A549 (cell line): ENCODE measurements around the gene GOLGA3. TPM values are rescaled to one million over a fixed set of nuclear protein-coding genes. Genes with fewer than 3 reads are reported as not detected.

ENCODE experiments used
- ATAC-seq, 2 experiments: fragments of 200-7000 bp in 1 of 2; fragments of >200 bp in 1 of 2; cut with Nextera tagmentation in 1 of 2; cut with Tn5 transposase in 1 of 2; 3 replicates each; pipeline versions ENCODE4 v1.8.0 to v1.9.1; 2018 to 2020; ENCODE audit warnings: mild to moderate bottlenecking in 1 of 2, moderate library complexity in 1 of 2
- CTCF ChIA-PET: fragments of 300-600 bp; sonication (Branson Sonifier 250); formaldehyde crosslinking; extraction: SDS; loops from one replicate; lab custom pipeline; 2021; ENCODE audit warnings: antibody characterized with exemption, inconsistent platforms; lab: Yijun Ruan, JAX
- POLR2A ChIA-PET: fragments of 350-600 bp; formaldehyde crosslinking; extraction: SDS; loops from one replicate; lab custom pipeline; 2021; ENCODE audit warnings: antibody characterized with exemption, inconsistent platforms; lab: Yijun Ruan, JAX
- DNase-seq, 2 experiments: peaks; one replicate each; pipeline versions ENCODE4 v3.0.0 to v3.0.0-alpha.2; 2011 to 2016; ENCODE audit warnings: low read depth in 1 of 2, low spot score in 1 of 2
- FAIRE-seq: peaks from 2 replicates; lab custom pipeline; 2011; peaks lifted over from hg19 to GRCh38; lab: Jason Lieb, UNC
- H3K27ac ChIP-seq, 2 experiments: fragments of >200 bp; sonication (Bioruptor Twin); formaldehyde crosslinking; 3 replicates each; pipeline ENCODE4 v1.5.1; 2016 to 2017
- H3K4me1 ChIP-seq: fragments of >200 bp; sonication (Bioruptor Twin); formaldehyde crosslinking; 3 replicates; pipeline ENCODE4 v1.6.1; 2016
- H3K4me2 ChIP-seq: fragments of >200 bp; sonication (Bioruptor Twin); formaldehyde crosslinking; 3 replicates; pipeline ENCODE4 v1.6.1; 2016
- H3K4me3 ChIP-seq: fragments of >200 bp; sonication (Bioruptor Twin); formaldehyde crosslinking; 3 replicates; pipeline ENCODE4 v1.5.1; 2016
- H3K9me3 ChIP-seq: fragments of >200 bp; sonication (Bioruptor Twin); formaldehyde crosslinking; 3 replicates; pipeline ENCODE4 v1.6.1; 2016
- BHLHE40 ChIP-seq: IDR thresholded peaks from 2 replicates; pipeline ENCODE4 v1.6.1; 2012; ENCODE audit warnings: low read depth, low read length, inconsistent platforms
- CEBPB ChIP-seq, 2 experiments: fragments of >200 bp in 1 of 2; sonication (Bioruptor Twin) in 1 of 2; formaldehyde crosslinking in 1 of 2; IDR thresholded peaks; 2 replicates each; pipeline ENCODE4 v1.6.1; 2012 to 2016
- CHD4 ChIP-seq: fragments of 200-600 bp; sonication (generic); IDR thresholded peaks from 2 replicates; pipeline ENCODE4 v1.6.1; 2016; ENCODE audit warnings: antibody characterized with exemption, mild to moderate bottlenecking, borderline replicate concordance
- EHF ChIP-seq: fragments of 250-450 bp; sonication (Bioruptor Pico); IDR thresholded peaks from 2 replicates; pipeline ENCODE4 v1.5.0; 2020; ENCODE audit warnings: mild to moderate bottlenecking
- EP300 ChIP-seq, 2 experiments: fragments of >200 bp; sonication (Bioruptor Twin); formaldehyde crosslinking; IDR thresholded peaks; 2 replicates in 1 of 2; 3 replicates in 1 of 2; pipeline ENCODE4 v1.6.1; 2016 to 2017
- FOSB ChIP-seq: fragments of 250-450 bp; sonication (Bioruptor Pico); IDR thresholded peaks from 2 replicates; pipeline ENCODE4 v1.5.0; 2020; ENCODE audit warnings: mild to moderate bottlenecking, moderate library complexity
- FOSL2 ChIP-seq, 2 experiments: fragments of 450-650 bp in 1 of 2; fragments of >200 bp in 1 of 2; sonication (Bioruptor Twin) in 1 of 2; formaldehyde crosslinking; IDR thresholded peaks; 2 replicates each; pipeline versions ENCODE4 v1.5.0 to v1.6.1; 2016 to 2020; ENCODE audit warnings: mild to moderate bottlenecking in 1 of 2, moderate library complexity in 1 of 2
- FOXS1 ChIP-seq: fragments of 250-450 bp; sonication (Bioruptor Pico); IDR thresholded peaks from 2 replicates; pipeline ENCODE4 v1.5.0; 2020; ENCODE audit warnings: mild to moderate bottlenecking, moderate library complexity
- HDAC2 ChIP-seq: fragments of 200-600 bp; sonication (generic); IDR thresholded peaks from 2 replicates; pipeline ENCODE4 v1.6.1; 2016
- HES2 ChIP-seq: fragments of >200 bp; sonication (Bioruptor Twin); formaldehyde crosslinking; IDR thresholded peaks from 2 replicates; pipeline ENCODE4 v1.6.1; 2016
- HMGXB4 ChIP-seq: fragments of 250-450 bp; sonication (Bioruptor Pico); IDR thresholded peaks from 2 replicates; pipeline ENCODE4 v1.5.0; 2021; ENCODE audit warnings: mild to moderate bottlenecking, moderate library complexity, borderline replicate concordance
- HOXB13 ChIP-seq: fragments of 250-450 bp; sonication (Bioruptor Pico); IDR thresholded peaks from 2 replicates; pipeline ENCODE4 v1.5.0; 2020; ENCODE audit warnings: low read depth, mild to moderate bottlenecking, moderate library complexity
- JUN ChIP-seq, 2 experiments: fragments of >200 bp; sonication (Bioruptor Twin); formaldehyde crosslinking; IDR thresholded peaks; 2 replicates in 1 of 2; 3 replicates in 1 of 2; pipeline ENCODE4 v1.6.1; 2016 to 2017
- JUNB ChIP-seq: fragments of >200 bp; sonication (Bioruptor Twin); formaldehyde crosslinking; IDR thresholded peaks from 2 replicates; pipeline ENCODE4 v1.6.1; 2016
- KDM5A ChIP-seq: fragments of 200-600 bp; sonication (generic); IDR thresholded peaks from 2 replicates; pipeline ENCODE4 v1.6.1; 2016; ENCODE audit warnings: antibody characterized with exemption, mild to moderate bottlenecking
- MAFK ChIP-seq: fragments of 450-650 bp; IDR thresholded peaks from 2 replicates; pipeline ENCODE4 v1.6.1; 2014; ENCODE audit not compliant: partially characterized antibody
- MAX ChIP-seq: IDR thresholded peaks from 2 replicates; pipeline ENCODE4 v1.6.1; 2012
- MYC ChIP-seq: IDR thresholded peaks from 2 replicates; pipeline ENCODE4 v1.6.1; 2012; ENCODE audit warnings: mild to moderate bottlenecking, inconsistent platforms, low read length, improper control_type of control experiment, borderline replicate concordance
- NPAS2 ChIP-seq: fragments of 250-450 bp; sonication (Bioruptor Pico); IDR thresholded peaks from 2 replicates; pipeline ENCODE4 v1.8.0; 2022; ENCODE audit warnings: mild to moderate bottlenecking, moderate library complexity, borderline replicate concordance
- POLR2A ChIP-seq: IDR thresholded peaks from 2 replicates; pipeline ENCODE4 v1.6.1; 2012; ENCODE audit warnings: mild to moderate bottlenecking, low read length
- RAD21 ChIP-seq, 2 experiments: fragments of >200 bp in 1 of 2; sonication (Bioruptor Twin) in 1 of 2; formaldehyde crosslinking in 1 of 2; IDR thresholded peaks in 1 of 2; conservative IDR thresholded peaks in 1 of 2; 2 replicates in 1 of 2; 3 replicates in 1 of 2; pipeline ENCODE4 v1.6.1; 2012 to 2018; ENCODE audit warnings: inconsistent platforms in 1 of 2
- RFX5 ChIP-seq: fragments of 450-650 bp; IDR thresholded peaks from 2 replicates; pipeline ENCODE4 v1.7.1; 2014; ENCODE audit warnings: antibody characterized with exemption, mild to moderate bottlenecking, moderate library complexity
- SMC3 ChIP-seq: fragments of >200 bp; sonication (Bioruptor Twin); formaldehyde crosslinking; IDR thresholded peaks from 3 replicates; pipeline ENCODE4 v1.6.1; 2018; ENCODE audit warnings: inconsistent platforms
- TFCP2L1 ChIP-seq: fragments of 250-450 bp; sonication (Bioruptor Pico); IDR thresholded peaks from 2 replicates; pipeline ENCODE4 v1.5.0; 2021; ENCODE audit warnings: mild to moderate bottlenecking
- TP53 ChIP-seq: fragments of 250-450 bp; sonication (Bioruptor Pico); IDR thresholded peaks from 2 replicates; pipeline ENCODE4 v1.5.0; 2021; ENCODE audit warnings: mild to moderate bottlenecking, moderate library complexity
- ZFP36 ChIP-seq: fragments of 450-650 bp; IDR thresholded peaks from 2 replicates; pipeline ENCODE4 v1.6.1; 2014; ENCODE audit warnings: borderline replicate concordance; ENCODE audit not compliant: partially characterized antibody
- ZSCAN20 ChIP-seq: fragments of 250-450 bp; sonication (Bioruptor Pico); IDR thresholded peaks from 2 replicates; pipeline ENCODE4 v1.8.0; 2022; ENCODE audit warnings: mild to moderate bottlenecking, moderate library complexity
- WGBS: methylation state at CpG from one replicate; pipeline ENCODE4 v1.1.6; 2017; ENCODE audit errors: missing lambda C conversion rate; 5-methylcytosine and 5-hydroxymethylcytosine counted together
- polyA plus RNA-seq, 4 experiments: library from polyadenylated mRNA; depleted of rRNA in 3 of 4; stranded (reverse); fragments of >200 nt; fragmentation: RNase III in 1 of 4; extraction: RNeasy Plus Mini Kit Qiagen cat#74134 plus additional on column Dnase treatment in 1 of 4; gene quantifications; 2 replicates in 3 of 4; 3 replicates in 1 of 4; pipeline ENCODE4 v1.2.3, GENCODE V29; 2011 to 2017

GOLGA3 gene
- polyA plus RNA-seq, 2 of the 4 experiments (the other 2 are of a cell fraction), result 23.0 to 25.5 TPM

GRCh38 chr12:132788375-132789098 lies 40.1 kb downstream of the GOLGA3 start:
- Histone ChIP-seq H3K4me2 (no peak overlapping the region), H3K27ac (no peak overlapping the region), H3K4me1 (no peaks in the 10 kb centered on the region)
- 98% methylated on average over 23 of the region's 29 CpGs for WGBS
- no peak for FAIRE-seq
- ATAC-seq, result peak in 1 of 2 experiments; percentile 62; a peak in 4 of 6 replicates
- ChIA-PET CTCF (interaction anchor here (1.0 to 1.6 kb wide), 4 partner anchors 11 to 22 kb away, joined by 3 to 4 read pairs (median 4); no protein-coding TSS in a partner anchor), POLR2A (no interaction called here)
- peak in 1 of 2 experiments; percentile 33 for DNase-seq
- TF ChIP-seq KDM5A (no peak), SMC3 (no peak), NPAS2 (CRISPR knock-in tag) (no peak), EHF (CRISPR knock-in tag) (no peak)
- TF ChIP-seq, all 56 proteins: peak for 0
- Histone ChIP-seq H3K9me3 (no peaks in the 10 kb centered on the region), H3K4me3 (no peak overlapping the region)

- H3K4me1 ChIP-seq, result no peaks in the 10 kb centered on the region
- no peak overlapping the region for H3K4me2 ChIP-seq
- WGBS, result 87% methylated on average over 15 of the region's 15 CpGs
- no peak overlapping the region for H3K27ac ChIP-seq
- H3K9me3 ChIP-seq, result no peaks in the 10 kb centered on the region
- CTCF ChIA-PET, result interaction anchor here (1.6 kb wide), 1 partner anchor 10 kb away, joined by 3 read pairs; no protein-coding TSS in a partner anchor
- TF ChIP-seq MAFK, result no peak
- no peak for TF ChIP-seq EP300 (IDR thresholded peaks at IDR 0.05)
- TF ChIP-seq RAD21 (conservative IDR thresholded peaks at IDR 0.05 in 1 of 2, IDR thresholded peaks at IDR 0.05 in 1 of 2), result no peak
- TF ChIP-seq CEBPB (IDR thresholded peaks at IDR 0.05), result no peak
- TF ChIP-seq HDAC2, result no peak
- TF ChIP-seq MYC, result no peak
- no peak for TF ChIP-seq TFCP2L1 (CRISPR knock-in tag)
- TF ChIP-seq FOSB (CRISPR knock-in tag), result no peak
- TF ChIP-seq HES2, result no peak
- no peak for TF ChIP-seq FOSL2 (IDR thresholded peaks at IDR 0.05)
- no peak for TF ChIP-seq FOSL2 (CRISPR knock-in tag; IDR thresholded peaks at IDR 0.05)
- no peak for TF ChIP-seq ZFP36
- ATAC-seq (no peak; a peak in 2 of 6 replicates), FAIRE-seq (no peak), DNase-seq (no peak)
- POLR2A ChIA-PET, result no interaction called here
- no peak overlapping the region for H3K4me3 ChIP-seq
Observed at GRCh38 chr12:132787877-132788276, 40.8 kb downstream of the GOLGA3 start.

- no peaks in the 10 kb centered on the region for H3K4me1 ChIP-seq
- no peak overlapping the region for H3K4me3 ChIP-seq
- FAIRE-seq (no peak), DNase-seq (no peak), ATAC-seq (peak in 1 of 2 experiments; percentile 9; a peak in 1 of 6 replicates)
- ChIA-PET POLR2A (no interaction called here), CTCF (no interaction called here)
- WGBS, result 94% methylated on average over 18 of the region's 21 CpGs
- H3K4me2 ChIP-seq, result no peak overlapping the region
- no peak overlapping the region for H3K27ac ChIP-seq
- no peaks in the 10 kb centered on the region for H3K9me3 ChIP-seq
- TF ChIP-seq CHD4 (no peak), FOXS1 (no peak), BHLHE40 (no peak), TP53 (CRISPR knock-in tag) (no peak), HMGXB4 (CRISPR knock-in tag) (no peak), HOXB13 (CRISPR knock-in tag) (no peak), JUN (IDR thresholded peaks at IDR 0.05) (no peak), POLR2A (no peak), SMC3 (no peak), ZSCAN20 (CRISPR knock-in tag) (no peak), MAX (no peak), KDM5A (no peak), RFX5 (no peak), RAD21 (conservative IDR thresholded peaks at IDR 0.05 in 1 of 2, IDR thresholded peaks at IDR 0.05 in 1 of 2) (no peak), JUNB (no peak)
Observed at GRCh38 chr12:132786192-132786591, 42.5 kb downstream of the GOLGA3 start.
